GM19193 (cell line): Measurements from ENCODE around the gene GNAS-AS1.

Source experiments
- POLR2A ChIP-seq: IDR thresholded peaks from 4 replicates; pipeline ENCODE4 v1.6.1; 2011; ENCODE audit not compliant: insufficient read depth, insufficient read length; ENCODE audit errors: extremely low read depth

Gene GNAS-AS1

GRCh38 chr20:58890518-58891085 lies 39.9 kb upstream of the GNAS-AS1 start:
- TF ChIP-seq POLR2A: peak; percentile 56

GRCh38 chr20:58889798-58890517 lies 39.3 kb upstream of the GNAS-AS1 start:
- peak; percentile 44 for TF ChIP-seq POLR2A

- no peak for TF ChIP-seq POLR2A
Observed at GRCh38 chr20:58889334-58889760, 38.6 kb upstream of the GNAS-AS1 start.

- TF ChIP-seq POLR2A: peak; percentile 99
Observed at GRCh38 chr20:58888521-58889333, 38.0 kb upstream of the GNAS-AS1 start.

GRCh38 chr20:58888103-58888502 lies 37.4 kb upstream of the GNAS-AS1 start:
- no peak for TF ChIP-seq POLR2A

GRCh38 chr20:58886546-58886945 lies 35.8 kb upstream of the GNAS-AS1 start:
- no peak for TF ChIP-seq POLR2A

- TF ChIP-seq POLR2A: no peak
Observed at GRCh38 chr20:58884966-58885365, 34.3 kb upstream of the GNAS-AS1 start.

- TF ChIP-seq POLR2A: no peak
Observed at GRCh38 chr20:58883241-58883691, 32.6 kb upstream of the GNAS-AS1 start.

GRCh38 chr20:58882704-58883089 lies 32.0 kb upstream of the GNAS-AS1 start:
- no peak for TF ChIP-seq POLR2A

GRCh38 chr20:58880994-58881752 lies 30.5 kb upstream of the GNAS-AS1 start:
- no peak for TF ChIP-seq POLR2A

GRCh38 chr20:58880441-58880840 lies 29.7 kb upstream of the GNAS-AS1 start:
- no peak for TF ChIP-seq POLR2A

- TF ChIP-seq POLR2A: no peak
Observed at GRCh38 chr20:58878399-58878798, 27.7 kb upstream of the GNAS-AS1 start.

GRCh38 chr20:58877976-58878360 lies 27.3 kb upstream of the GNAS-AS1 start:
- TF ChIP-seq POLR2A: no peak

- TF ChIP-seq POLR2A: no peak
Observed at GRCh38 chr20:58877050-58877975, 26.6 kb upstream of the GNAS-AS1 start.
